HEK293 (cell line): Measurements from ENCODE around the gene RPL23.

Experiments used
- BCL11A ChIP-seq: fragments of 450-650 bp; formaldehyde crosslinking; IDR thresholded peaks from 2 replicates; pipeline ENCODE4 v1.5.1; 2016; ENCODE audit warnings: low read depth, missing biosample characterization, missing genetic modification characterization
- GLIS2 ChIP-seq: fragments of 450-650 bp; formaldehyde crosslinking; IDR thresholded peaks from 2 replicates; pipeline ENCODE4 v1.5.1; 2016; ENCODE audit warnings: missing biosample characterization, missing genetic modification characterization
- MEIS1 ChIP-seq: sonication (generic); formaldehyde crosslinking; IDR thresholded peaks from 2 replicates; pipeline ENCODE4 v1.8.1; 2022; ENCODE audit warnings: missing genetic modification reagents, mild to moderate bottlenecking, borderline replicate concordance
- YY1 ChIP-seq: fragments of 450-650 bp; formaldehyde crosslinking; IDR thresholded peaks from 2 replicates; pipeline ENCODE4 v1.5.1; 2018; ENCODE audit warnings: missing biosample characterization, missing genetic modification characterization
- ZBTB1 ChIP-seq: fragments of 450-650 bp; formaldehyde crosslinking; IDR thresholded peaks from 2 replicates; pipeline ENCODE4 v1.5.1; 2016; ENCODE audit warnings: missing biosample characterization, missing genetic modification characterization
- ZNF266 ChIP-seq: fragments of 450-650 bp; formaldehyde crosslinking; IDR thresholded peaks from 2 replicates; pipeline ENCODE4 v1.5.1; 2016; ENCODE audit warnings: missing biosample characterization, missing genetic modification characterization, low read depth
- ZNF274 ChIP-seq, 2 experiments: fragments of 200-500 bp in 1 of 2; fragments of 450-650 bp in 1 of 2; sonication (Bioruptor generic) in 1 of 2; formaldehyde crosslinking in 1 of 2; IDR thresholded peaks; 2 replicates each; pipeline versions ENCODE4 v1.5.1 to v1.6.1; 2014 to 2016; ENCODE audit warnings: borderline replicate concordance in 1 of 2, inconsistent platforms in 1 of 2, low read length in 1 of 2, missing biosample characterization in 1 of 2, missing genetic modification characterization in 1 of 2
- ZNF529 ChIP-seq: fragments of 450-650 bp; formaldehyde crosslinking; IDR thresholded peaks from 2 replicates; pipeline ENCODE4 v1.5.1; 2017; ENCODE audit warnings: missing genetic modification characterization, missing biosample characterization; ENCODE audit not compliant: insufficient replicate concordance
- ZNF670 ChIP-seq: fragments of 450-650 bp; formaldehyde crosslinking; IDR thresholded peaks from 2 replicates; pipeline ENCODE4 v1.5.1; 2016; ENCODE audit warnings: missing biosample characterization, missing genetic modification characterization, low read depth
- TF ChIP-seq, protein P1 (sequence below): fragments of 450-650 bp; formaldehyde crosslinking; IDR thresholded peaks from 2 replicates; pipeline ENCODE4 v1.5.1; 2016; ENCODE audit warnings: missing biosample characterization, missing genetic modification characterization
- TF ChIP-seq, protein P2 (sequence below): fragments of 450-650 bp; formaldehyde crosslinking; IDR thresholded peaks from 2 replicates; pipeline ENCODE4 v1.5.1; 2016; ENCODE audit warnings: missing biosample characterization, missing genetic modification characterization
- TF ChIP-seq, protein P3 (sequence below): fragments of 450-650 bp; formaldehyde crosslinking; IDR thresholded peaks from 2 replicates; pipeline ENCODE4 v1.5.1; 2016; ENCODE audit warnings: missing biosample characterization, missing genetic modification characterization
- TF ChIP-seq, protein P4 (sequence below): fragments of 450-650 bp; formaldehyde crosslinking; optimal IDR thresholded peaks from 2 replicates; pipeline ENCODE3; 2016; ENCODE audit warnings: missing biosample characterization, mild to moderate bottlenecking, missing genetic modification characterization

DNA sequence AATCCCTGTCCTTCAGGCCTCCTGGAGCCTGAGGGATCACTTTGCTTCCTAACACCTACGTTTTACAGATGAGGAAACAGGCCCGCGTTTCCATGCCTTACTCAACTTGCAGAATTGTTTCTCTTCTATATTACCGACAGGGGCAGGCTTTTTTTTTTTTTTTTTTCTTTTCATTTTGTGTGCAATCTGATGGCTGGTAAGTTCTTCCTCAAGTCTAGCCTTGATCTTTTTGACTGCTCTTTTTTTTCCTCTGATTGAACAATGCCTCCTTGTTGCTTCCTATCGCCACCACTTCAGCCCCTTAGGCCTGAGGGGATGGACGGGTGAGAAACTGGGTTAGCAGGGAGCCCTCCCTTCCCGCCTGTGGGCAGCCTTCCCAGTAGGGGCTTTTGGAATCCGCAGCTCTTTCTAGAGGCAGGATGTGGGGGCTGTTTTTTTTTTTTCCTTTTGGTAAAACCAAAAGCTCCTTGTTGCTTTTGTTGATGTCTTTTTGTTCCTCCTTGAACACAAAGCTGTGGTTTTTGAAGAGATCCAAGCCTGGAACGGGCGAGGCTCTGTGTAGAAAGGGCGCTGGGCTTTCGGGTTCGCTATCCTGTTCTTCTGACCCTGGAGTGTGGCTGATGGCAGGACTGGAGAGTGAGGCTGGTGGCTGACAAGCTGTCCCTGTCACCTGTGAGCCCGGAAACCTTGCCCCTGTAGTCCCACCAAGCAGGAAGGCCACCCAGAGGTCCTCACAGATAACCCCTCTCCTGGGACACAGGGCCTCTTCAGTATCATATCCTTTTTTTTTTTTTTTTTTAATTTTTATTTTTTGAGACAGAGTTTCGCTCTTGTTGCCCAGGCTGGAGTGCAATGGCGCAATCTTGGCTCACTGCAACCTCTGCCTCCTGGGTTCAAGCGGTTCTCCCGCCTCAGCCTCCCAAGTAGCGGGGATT, 30.3 kb upstream of the RPL23 start:
- TF ChIP-seq, protein P1, sequence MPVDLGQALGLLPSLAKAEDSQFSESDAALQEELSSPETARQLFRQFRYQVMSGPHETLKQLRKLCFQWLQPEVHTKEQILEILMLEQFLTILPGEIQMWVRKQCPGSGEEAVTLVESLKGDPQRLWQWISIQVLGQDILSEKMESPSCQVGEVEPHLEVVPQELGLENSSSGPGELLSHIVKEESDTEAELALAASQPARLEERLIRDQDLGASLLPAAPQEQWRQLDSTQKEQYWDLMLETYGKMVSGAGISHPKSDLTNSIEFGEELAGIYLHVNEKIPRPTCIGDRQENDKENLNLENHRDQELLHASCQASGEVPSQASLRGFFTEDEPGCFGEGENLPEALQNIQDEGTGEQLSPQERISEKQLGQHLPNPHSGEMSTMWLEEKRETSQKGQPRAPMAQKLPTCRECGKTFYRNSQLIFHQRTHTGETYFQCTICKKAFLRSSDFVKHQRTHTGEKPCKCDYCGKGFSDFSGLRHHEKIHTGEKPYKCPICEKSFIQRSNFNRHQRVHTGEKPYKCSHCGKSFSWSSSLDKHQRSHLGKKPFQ (tag by site-specific recombination): no peak
- TF ChIP-seq, protein P2, sequence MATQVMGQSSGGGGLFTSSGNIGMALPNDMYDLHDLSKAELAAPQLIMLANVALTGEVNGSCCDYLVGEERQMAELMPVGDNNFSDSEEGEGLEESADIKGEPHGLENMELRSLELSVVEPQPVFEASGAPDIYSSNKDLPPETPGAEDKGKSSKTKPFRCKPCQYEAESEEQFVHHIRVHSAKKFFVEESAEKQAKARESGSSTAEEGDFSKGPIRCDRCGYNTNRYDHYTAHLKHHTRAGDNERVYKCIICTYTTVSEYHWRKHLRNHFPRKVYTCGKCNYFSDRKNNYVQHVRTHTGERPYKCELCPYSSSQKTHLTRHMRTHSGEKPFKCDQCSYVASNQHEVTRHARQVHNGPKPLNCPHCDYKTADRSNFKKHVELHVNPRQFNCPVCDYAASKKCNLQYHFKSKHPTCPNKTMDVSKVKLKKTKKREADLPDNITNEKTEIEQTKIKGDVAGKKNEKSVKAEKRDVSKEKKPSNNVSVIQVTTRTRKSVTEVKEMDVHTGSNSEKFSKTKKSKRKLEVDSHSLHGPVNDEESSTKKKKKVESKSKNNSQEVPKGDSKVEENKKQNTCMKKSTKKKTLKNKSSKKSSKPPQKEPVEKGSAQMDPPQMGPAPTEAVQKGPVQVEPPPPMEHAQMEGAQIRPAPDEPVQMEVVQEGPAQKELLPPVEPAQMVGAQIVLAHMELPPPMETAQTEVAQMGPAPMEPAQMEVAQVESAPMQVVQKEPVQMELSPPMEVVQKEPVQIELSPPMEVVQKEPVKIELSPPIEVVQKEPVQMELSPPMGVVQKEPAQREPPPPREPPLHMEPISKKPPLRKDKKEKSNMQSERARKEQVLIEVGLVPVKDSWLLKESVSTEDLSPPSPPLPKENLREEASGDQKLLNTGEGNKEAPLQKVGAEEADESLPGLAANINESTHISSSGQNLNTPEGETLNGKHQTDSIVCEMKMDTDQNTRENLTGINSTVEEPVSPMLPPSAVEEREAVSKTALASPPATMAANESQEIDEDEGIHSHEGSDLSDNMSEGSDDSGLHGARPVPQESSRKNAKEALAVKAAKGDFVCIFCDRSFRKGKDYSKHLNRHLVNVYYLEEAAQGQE (tag by site-specific recombination): no peak
- TF ChIP-seq ZBTB1 (tag by site-specific recombination) (no peak), GLIS2 (tag by site-specific recombination) (no peak), ZNF529 (tag by site-specific recombination) (no peak), YY1 (tag by site-specific recombination) (no peak), ZNF670 (tag by site-specific recombination) (no peak), ZNF274 (IDR thresholded peaks at IDR 0.05; ENCODE audit: low read length) (no peak), ZNF274 (tag by site-specific recombination; IDR thresholded peaks at IDR 0.05; ENCODE audit: borderline replicate concordance) (no peak), ZNF266 (no peak), BCL11A (tag by site-specific recombination) (no peak), MEIS1 (CRISPR knock-in tag) (no peak)
- TF ChIP-seq, protein P3, sequence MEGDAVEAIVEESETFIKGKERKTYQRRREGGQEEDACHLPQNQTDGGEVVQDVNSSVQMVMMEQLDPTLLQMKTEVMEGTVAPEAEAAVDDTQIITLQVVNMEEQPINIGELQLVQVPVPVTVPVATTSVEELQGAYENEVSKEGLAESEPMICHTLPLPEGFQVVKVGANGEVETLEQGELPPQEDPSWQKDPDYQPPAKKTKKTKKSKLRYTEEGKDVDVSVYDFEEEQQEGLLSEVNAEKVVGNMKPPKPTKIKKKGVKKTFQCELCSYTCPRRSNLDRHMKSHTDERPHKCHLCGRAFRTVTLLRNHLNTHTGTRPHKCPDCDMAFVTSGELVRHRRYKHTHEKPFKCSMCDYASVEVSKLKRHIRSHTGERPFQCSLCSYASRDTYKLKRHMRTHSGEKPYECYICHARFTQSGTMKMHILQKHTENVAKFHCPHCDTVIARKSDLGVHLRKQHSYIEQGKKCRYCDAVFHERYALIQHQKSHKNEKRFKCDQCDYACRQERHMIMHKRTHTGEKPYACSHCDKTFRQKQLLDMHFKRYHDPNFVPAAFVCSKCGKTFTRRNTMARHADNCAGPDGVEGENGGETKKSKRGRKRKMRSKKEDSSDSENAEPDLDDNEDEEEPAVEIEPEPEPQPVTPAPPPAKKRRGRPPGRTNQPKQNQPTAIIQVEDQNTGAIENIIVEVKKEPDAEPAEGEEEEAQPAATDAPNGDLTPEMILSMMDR (tag by site-specific recombination): no peak
- TF ChIP-seq, protein P4, sequence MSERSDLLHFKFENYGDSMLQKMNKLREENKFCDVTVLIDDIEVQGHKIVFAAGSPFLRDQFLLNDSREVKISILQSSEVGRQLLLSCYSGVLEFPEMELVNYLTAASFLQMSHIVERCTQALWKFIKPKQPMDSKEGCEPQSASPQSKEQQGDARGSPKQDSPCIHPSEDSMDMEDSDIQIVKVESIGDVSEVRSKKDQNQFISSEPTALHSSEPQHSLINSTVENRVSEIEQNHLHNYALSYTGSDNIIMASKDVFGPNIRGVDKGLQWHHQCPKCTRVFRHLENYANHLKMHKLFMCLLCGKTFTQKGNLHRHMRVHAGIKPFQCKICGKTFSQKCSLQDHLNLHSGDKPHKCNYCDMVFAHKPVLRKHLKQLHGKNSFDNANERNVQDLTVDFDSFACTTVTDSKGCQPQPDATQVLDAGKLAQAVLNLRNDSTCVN (tag by site-specific recombination): no peak
